Metanephros (tissue), 1 donor: ENCODE measurements around the gene SHLD2. TPM values are rescaled to one million over a fixed set of nuclear protein-coding genes. Genes with fewer than 3 reads are reported as not detected.

Experiments
- total RNA-seq: library from RNA; depleted of rRNA; stranded (reverse); fragments of >200 nt; gene quantifications from one replicate; pipeline ENCODE4 v1.2.3, GENCODE V29; 2014

The SHLD2 gene
- total RNA-seq = 30.8 TPM

GRCh38 chr10:87094373-87095235, at the start of gene SHLD2, which contains the start of gene GLUD1:
TSS of gene SHLD2 (plus strand) at chr10:87095206. CDS start at chr10:87151355, 56,149 bp downstream.
TSS of gene GLUD1 (minus strand) at chr10:87094843. CDS start at chr10:87094769, 74 bp downstream.

DNA sequence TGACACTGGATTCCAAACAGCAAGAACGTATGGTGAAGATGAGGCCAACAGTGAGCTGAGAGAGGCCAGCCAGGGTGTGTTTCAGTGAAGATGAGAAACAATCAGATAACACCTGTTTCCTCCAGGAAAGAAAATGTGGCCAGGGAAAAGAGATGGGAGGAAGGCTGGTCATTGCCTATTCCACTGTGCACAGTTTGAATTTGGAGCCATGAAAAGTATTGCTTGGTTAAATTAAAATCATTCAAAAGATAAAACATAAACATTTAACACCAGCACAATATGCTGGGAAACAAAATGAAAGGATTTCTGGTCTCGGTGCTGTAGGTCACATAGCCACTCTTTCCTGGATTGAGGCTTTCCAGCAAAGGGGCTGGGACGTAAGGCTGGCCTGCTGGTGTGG, 130.1 kb downstream of the SHLD2 start, which contains the start of gene NUTM2A:
Gene NUTM2A, plus strand, starts transcription at position 301 of the 400 bp plus-strand sequence. CDS start 383 bp downstream, outside the sequence.

Other genes starting within 250 kb of the SHLD2 start
- gene MMRN2, start 137.6 kb upstream of the SHLD2 start, total RNA-seq = 40.6 TPM
- 20.1 TPM for gene SNCG, start 136.6 kb upstream of the SHLD2 start, total RNA-seq
- gene ADIRF, start 126.7 kb upstream of the SHLD2 start, total RNA-seq = 46.2 TPM
- not detected for gene FAM25A, start 74.9 kb upstream of the SHLD2 start, total RNA-seq
- gene GLUD1, start 363 bp upstream of the SHLD2 start, total RNA-seq = 121 TPM
- 2.7 TPM for gene NUTM2A, start 130.2 kb downstream of the SHLD2 start, total RNA-seq